ENCODE measurements around the gene PHKA1.

GRCh38 chrX:72576141-72576894 lies 137.8 kb downstream of the PHKA1 start:
- TF ChIP-seq HES2 (IDR thresholded peaks at IDR 0.05) (0 out of 2 replicates have a peak, but pooled peaks have one; percentile 40), NFE2L2 (conservative IDR thresholded peaks at IDR 0.05; ENCODE audit: low read length) (no peak), CTCF (IDR thresholded peaks at IDR 0.05) (no peak), PBX3 (IDR thresholded peaks at IDR 0.05) (no peak), CBX2 (IDR thresholded peaks at IDR 0.05; ENCODE audit: borderline replicate concordance, low read depth) (no peak)
